Gastroesophageal sphincter (tissue), 4 donors: ENCODE results near the gene PITX1. TPM values are rescaled to one million over a fixed set of nuclear protein-coding genes. Genes with fewer than 3 reads are reported as not detected.

Experiments used
- ATAC-seq: fragments of 150-250 bp; one replicate; pipeline ENCODE4 v1.9.1; 2016; ENCODE audit warnings: mild to moderate bottlenecking, moderate library complexity
- H3K27ac ChIP-seq, 4 donors: fragments of 200-600 bp; sonication (generic) in 3 of 4; 1 replicate in 3 of 4; 2 replicates in 1 of 4; pipeline ENCODE4 v1.5.1; 2016 to 2019
- H3K27me3 ChIP-seq: fragments of 200-600 bp; sonication (generic); one replicate; pipeline ENCODE4 v1.5.1; 2019
- H3K36me3 ChIP-seq, 2 donors: fragments of 200-600 bp; sonication (generic); one replicate each; pipeline ENCODE4 v1.5.1; 2019; ENCODE audit warnings: control low read depth in 1 of 2
- H3K4me1 ChIP-seq, 3 donors: fragments of 200-600 bp; sonication (generic); 1 replicate in 2 of 3; 2 replicates in 1 of 3; pipeline ENCODE4 v1.5.1; 2016 to 2019; ENCODE audit warnings: control low read depth in 2 of 3
- H3K4me3 ChIP-seq, 2 donors: fragments of 200-600 bp; sonication (generic); one replicate each; pipeline ENCODE4 v1.5.1; 2019; ENCODE audit warnings: mild to moderate bottlenecking in 1 of 2, moderate library complexity in 1 of 2
- H3K9me3 ChIP-seq, 3 donors: fragments of 200-600 bp; sonication (generic); one replicate each; pipeline ENCODE4 v1.5.1; 2017 to 2019; ENCODE audit warnings: control low read depth in 2 of 3
- EP300 ChIP-seq: sonication (generic); formaldehyde crosslinking; IDR thresholded peaks from one replicate; pipeline ENCODE4 v1.6.1; 2017; ENCODE audit warnings: antibody characterized with exemption, mild to moderate bottlenecking
- POLR2A ChIP-seq, 2 donors: fragments of 450-650 bp; IDR thresholded peaks; one replicate each; pipeline ENCODE4 v1.6.1; 2017; ENCODE audit warnings: antibody characterized with exemption in 2 of 2, mild to moderate bottlenecking in 2 of 2, moderate library complexity in 1 of 2
- POLR2AphosphoS5 ChIP-seq: sonication (generic); formaldehyde crosslinking; IDR thresholded peaks from one replicate; pipeline ENCODE4 v1.6.1; 2017; ENCODE audit warnings: antibody characterized with exemption
- WGBS, 2 donors: methylation state at CpG; one replicate each; pipeline ENCODE4 v1.1.5; 2018; ENCODE audit warnings: low coverage in 1 of 2; 5-methylcytosine and 5-hydroxymethylcytosine counted together
- total RNA-seq, 4 donors: library from RNA; depleted of rRNA; stranded (reverse); fragments of >200 nt; gene quantifications; one replicate each; pipeline ENCODE4 v1.1.0, GENCODE V29; 2016
- TF ChIP-seq, protein P1 (sequence below), 4 experiments: fragments of 200-600 bp in 2 of 4; fragments of 450-650 bp in 2 of 4; sonication (generic) in 1 of 4; IDR thresholded peaks; one replicate each; pipeline ENCODE4 v1.5.1; 2017 to 2019; ENCODE audit warnings: antibody characterized with exemption in 4 of 4, mild to moderate bottlenecking in 2 of 4, moderate library complexity in 2 of 4

PITX1 gene
- total RNA-seq, 4 donors from 2014 or later: 17.0 to 182 (median 79.6) TPM

DNA sequence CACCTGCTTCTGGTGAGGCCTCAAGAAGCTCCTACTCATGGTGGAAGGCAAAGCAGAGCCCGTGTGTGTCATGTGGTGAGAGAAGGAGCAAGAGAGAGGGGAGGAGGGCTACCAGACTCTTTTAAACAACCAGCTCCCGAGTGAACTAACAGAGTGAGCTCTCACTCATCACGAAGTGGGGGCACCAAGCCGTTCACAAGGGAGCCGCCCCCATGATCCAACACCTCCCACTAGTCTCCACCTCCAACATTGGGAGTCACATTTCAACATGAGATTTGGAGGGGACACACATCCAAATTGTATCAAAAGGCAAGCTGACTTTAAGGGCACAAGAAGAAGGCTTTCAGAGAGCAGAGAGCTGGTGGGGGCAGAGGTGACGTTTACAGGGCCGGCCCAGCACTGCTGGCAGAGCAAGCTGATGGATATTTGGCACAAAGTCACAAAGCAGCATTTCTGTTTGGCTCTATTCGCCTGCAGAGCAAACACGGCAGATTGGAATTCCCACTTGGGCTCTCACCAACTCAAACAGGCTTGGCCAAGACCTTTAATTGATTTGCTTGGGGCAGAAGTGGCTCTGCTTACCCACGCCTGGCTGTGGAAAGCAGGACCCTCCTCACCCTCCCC is 20.0 kb downstream of the PITX1 start:
- Histone ChIP-seq H3K4me1 (peaks cover 0 to 43% (median 14%) of the 10 kb centered on the region in 3 donors), H3K27ac (peak overlapping the region; percentile 64 to 77 (median 72)), H3K9me3 (no peaks in the 10 kb centered on the region), H3K4me3 (no peak overlapping the region), H3K27me3 (no peaks in the 10 kb centered on the region), H3K36me3 (no peaks in the 10 kb centered on the region)
- peak; percentile 75 for ATAC-seq
- WGBS, 2 donors: 13% methylated on average over 3 of the region's 10 CpGs; no CpG with 5 or more reads in 1 of the 2 donors
- TF ChIP-seq, protein P1, sequence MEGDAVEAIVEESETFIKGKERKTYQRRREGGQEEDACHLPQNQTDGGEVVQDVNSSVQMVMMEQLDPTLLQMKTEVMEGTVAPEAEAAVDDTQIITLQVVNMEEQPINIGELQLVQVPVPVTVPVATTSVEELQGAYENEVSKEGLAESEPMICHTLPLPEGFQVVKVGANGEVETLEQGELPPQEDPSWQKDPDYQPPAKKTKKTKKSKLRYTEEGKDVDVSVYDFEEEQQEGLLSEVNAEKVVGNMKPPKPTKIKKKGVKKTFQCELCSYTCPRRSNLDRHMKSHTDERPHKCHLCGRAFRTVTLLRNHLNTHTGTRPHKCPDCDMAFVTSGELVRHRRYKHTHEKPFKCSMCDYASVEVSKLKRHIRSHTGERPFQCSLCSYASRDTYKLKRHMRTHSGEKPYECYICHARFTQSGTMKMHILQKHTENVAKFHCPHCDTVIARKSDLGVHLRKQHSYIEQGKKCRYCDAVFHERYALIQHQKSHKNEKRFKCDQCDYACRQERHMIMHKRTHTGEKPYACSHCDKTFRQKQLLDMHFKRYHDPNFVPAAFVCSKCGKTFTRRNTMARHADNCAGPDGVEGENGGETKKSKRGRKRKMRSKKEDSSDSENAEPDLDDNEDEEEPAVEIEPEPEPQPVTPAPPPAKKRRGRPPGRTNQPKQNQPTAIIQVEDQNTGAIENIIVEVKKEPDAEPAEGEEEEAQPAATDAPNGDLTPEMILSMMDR (IDR thresholded peaks at IDR 0.05): no peak
- TF ChIP-seq EP300: no peak
- TF ChIP-seq POLR2AphosphoS5: peak; percentile 88

DNA sequence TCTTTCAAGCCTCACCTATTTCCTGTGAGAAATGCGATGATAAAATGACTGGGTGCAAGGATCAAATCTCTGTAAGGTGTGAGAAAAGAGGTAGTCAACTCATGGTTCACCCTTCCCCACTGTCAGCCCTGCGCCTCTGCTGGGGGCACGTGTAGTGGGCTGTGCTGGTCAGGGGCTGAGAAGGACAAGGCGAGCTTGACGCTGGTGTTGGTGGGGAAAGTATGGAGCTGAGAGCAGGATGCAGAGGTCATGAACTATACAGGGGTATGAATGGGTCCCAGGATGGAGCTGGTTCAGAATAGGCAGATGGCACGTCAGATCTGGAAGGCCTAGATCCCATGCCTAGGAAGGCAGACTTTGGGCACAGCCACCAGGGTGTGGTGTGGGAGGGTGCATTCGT is 20.6 kb downstream of the PITX1 start:
- Histone ChIP-seq H3K27ac (peak overlapping the region; percentile 64 to 77 (median 72)), H3K9me3 (no peaks in the 10 kb centered on the region), H3K27me3 (no peaks in the 10 kb centered on the region), H3K4me1 (peaks cover 0 to 43% (median 14%) of the 10 kb centered on the region in 3 donors), H3K36me3 (no peaks in the 10 kb centered on the region), H3K4me3 (no peak overlapping the region)
- no peak for ATAC-seq
- 85 to 88% methylated on average over 1 to 7 of the region's 7 CpGs for WGBS, 2 donors
- TF ChIP-seq, protein P1 (IDR thresholded peaks at IDR 0.05): no peak
- TF ChIP-seq POLR2AphosphoS5: no peak
- TF ChIP-seq POLR2A (IDR thresholded peaks at IDR 0.05): no peak
- TF ChIP-seq EP300: no peak

- TF ChIP-seq POLR2AphosphoS5 (peak; percentile 62), POLR2A (IDR thresholded peaks at IDR 0.05) (no peak)
- Histone ChIP-seq H3K27ac (peak overlapping the region in 3 of 4 donors; percentile 68 to 77 (median 76)), H3K9me3 (no peaks in the 10 kb centered on the region), H3K4me1 (peaks cover 0 to 43% (median 14%) of the 10 kb centered on the region in 3 donors), H3K4me3 (no peak overlapping the region), H3K36me3 (no peaks in the 10 kb centered on the region), H3K27me3 (no peaks in the 10 kb centered on the region)
- 34 to 85% methylated on average over 2 of the region's 5 CpGs for WGBS, 2 donors
- ATAC-seq: peak; percentile 48
These were observed 21.1 kb downstream of the PITX1 start for GRCh38 chr5:135012951-135013391.

GRCh38 chr5:135012033-135012588 is 21.9 kb downstream of the PITX1 start:
- Histone ChIP-seq H3K27ac (no peak overlapping the region), H3K36me3 (no peaks in the 10 kb centered on the region), H3K4me1 (peaks cover 0 to 43% (median 14%) of the 10 kb centered on the region in 3 donors), H3K27me3 (no peaks in the 10 kb centered on the region), H3K9me3 (no peaks in the 10 kb centered on the region), H3K4me3 (no peak overlapping the region)
- no peak for TF ChIP-seq POLR2AphosphoS5
- TF ChIP-seq EP300: no peak
- TF ChIP-seq, protein P1 (IDR thresholded peaks at IDR 0.05): no peak
- TF ChIP-seq POLR2A (IDR thresholded peaks at IDR 0.05): no peak
- no CpG with 5 or more reads among the region's 2 CpGs for WGBS, 2 donors
- no peak for ATAC-seq

- peaks cover 0 to 43% (median 14%) of the 10 kb centered on the region in 3 donors for H3K4me1 ChIP-seq
- no peaks in the 10 kb centered on the region for H3K27me3 ChIP-seq
- no peak overlapping the region for H3K27ac ChIP-seq
- no peak for TF ChIP-seq EP300
- TF ChIP-seq POLR2A (IDR thresholded peaks at IDR 0.05): no peak
- no peak for TF ChIP-seq POLR2AphosphoS5
- ATAC-seq: no peak
- no peaks in the 10 kb centered on the region for H3K36me3 ChIP-seq
- WGBS, 2 donors: 83% methylated on average over 1 of the region's 4 CpGs; no CpG with 5 or more reads in 1 of the 2 donors
- H3K9me3 ChIP-seq: no peaks in the 10 kb centered on the region
- no peak overlapping the region for H3K4me3 ChIP-seq
These were observed 22.5 kb downstream of the PITX1 start for GRCh38 chr5:135011355-135012032.
